ENCODE results near the gene ADGRG7. TPM values are rescaled to one million over a fixed set of nuclear protein-coding genes. Genes with fewer than 3 reads are reported as not detected.
A peak's percentile ranks its signal among the peaks of the same experiment; 100 is the strongest.
"Not testable (repeated sequence)": the region's sequence is repeated elsewhere in the genome, so short reads cannot be mapped to it uniquely, and the experiment has no call there.

The ADGRG7 gene
- total and polyA plus RNA-seq, 7 experiments from 2014 or later: not detected

- H3K27me3 Mint-ChIP-seq; H3K27me3 ChIP-seq (ENCODE audit: control insufficient read depth in 2 of 2, insufficient read depth in 2 of 2, low read length in 2 of 2); H3K4me1 ChIP-seq (ENCODE audit: control insufficient read depth in 2 of 2, insufficient read depth in 2 of 2, low read length in 2 of 2); POLR2A ChIA-PET; H3K36me3 ChIP-seq (ENCODE audit: control insufficient read depth in 2 of 3, insufficient read depth in 3 of 3, low read length in 3 of 3); intact Hi-C loops (cut with micrococcal nuclease); H3K4me3 ChIP-seq (ENCODE audit: low read length); H3K9me3 ChIP-seq (ENCODE audit: control insufficient read depth in 2 of 3, low read length in 3 of 3); H3K36me3 Mint-ChIP-seq; H3K27ac ChIP-seq (ENCODE audit: low read depth, low read length); ATAC-seq; CTCF ChIA-PET; H3K4me3 Mint-ChIP-seq; DNase-seq: not testable (repeated sequence)
- H3K4me1 Mint-ChIP-seq: peaks cover 7 to 35% (median 17%) of the 10 kb centered on the region in 7 donors
- peak overlapping the region in 2 of 9 donors; percentile 26 to 85 for H3K27ac Mint-ChIP-seq
- H3K9me3 Mint-ChIP-seq: peaks cover 0 to 23% (median 11%) of the 10 kb centered on the region in 11 donors
Observed at GRCh38 chr3:100666699-100667098, 57.3 kb downstream of the ADGRG7 start.

DNA sequence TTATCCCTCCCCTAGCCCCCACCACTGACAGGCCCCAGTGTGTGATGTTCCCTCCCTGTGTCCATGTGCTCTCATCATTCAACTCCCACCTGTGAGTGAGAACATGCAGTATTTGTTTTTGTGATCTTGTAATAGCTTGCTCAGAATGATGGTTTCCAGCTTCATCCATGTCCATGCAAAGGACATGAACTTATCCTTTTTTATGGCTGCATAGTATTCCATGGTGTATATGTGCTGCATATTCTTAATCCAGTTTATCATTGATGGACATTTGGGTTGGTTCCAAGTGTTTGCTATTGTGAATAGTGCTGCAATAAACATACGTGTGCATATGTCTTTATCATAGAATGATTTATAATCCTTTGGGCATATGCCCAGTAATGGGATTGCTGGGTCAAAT is 57.9 kb downstream of the ADGRG7 start:
- ATAC-seq; intact Hi-C loops (cut with micrococcal nuclease); DNase-seq; H3K27ac Mint-ChIP-seq; H3K36me3 Mint-ChIP-seq; H3K27me3 ChIP-seq (ENCODE audit: control insufficient read depth in 2 of 2, insufficient read depth in 2 of 2, low read length in 2 of 2); H3K27ac ChIP-seq (ENCODE audit: low read depth, low read length); POLR2A ChIA-PET; H3K9me3 ChIP-seq (ENCODE audit: control insufficient read depth in 2 of 3, low read length in 3 of 3); H3K4me3 ChIP-seq (ENCODE audit: low read length); CTCF ChIA-PET; H3K4me1 ChIP-seq (ENCODE audit: control insufficient read depth in 2 of 2, insufficient read depth in 2 of 2, low read length in 2 of 2); H3K4me3 Mint-ChIP-seq; H3K36me3 ChIP-seq (ENCODE audit: control insufficient read depth in 2 of 3, insufficient read depth in 3 of 3, low read length in 3 of 3); H3K27me3 Mint-ChIP-seq: not testable (repeated sequence)
- Mint-ChIP-seq H3K9me3 (peaks cover 0 to 24% (median 11%) of the 10 kb centered on the region in 11 donors), H3K4me1 (peaks cover 6 to 35% (median 17%) of the 10 kb centered on the region in 7 donors)

DNA sequence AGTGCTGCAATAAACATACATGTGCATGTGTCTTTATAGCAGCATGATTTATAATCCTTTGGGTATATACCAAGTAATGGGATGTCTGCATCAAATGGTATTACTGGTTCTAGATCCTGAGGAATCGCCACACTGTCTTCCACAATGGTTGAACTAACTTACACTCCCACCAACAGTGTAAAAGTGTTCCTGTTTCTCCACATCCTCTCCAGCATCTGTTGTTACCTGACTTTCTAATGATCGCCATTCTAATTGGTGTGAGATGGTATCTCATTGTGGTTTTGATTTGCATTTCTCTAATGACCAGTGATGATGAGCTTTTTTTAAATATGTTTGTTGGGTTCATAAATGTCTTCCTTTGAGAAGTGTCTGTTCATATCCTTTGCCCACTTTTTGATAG is 61.6 kb downstream of the ADGRG7 start:
- not testable (repeated sequence) for ATAC-seq; H3K9me3 ChIP-seq (ENCODE audit: control insufficient read depth in 2 of 3, low read length in 3 of 3); H3K4me3 ChIP-seq (ENCODE audit: low read length)

GRCh38 chr3:100681496-100681895 is 72.1 kb downstream of the ADGRG7 start:
- H3K9me3 Mint-ChIP-seq: peaks cover 0 to 5% (median 2%) of the 10 kb centered on the region in 11 donors
- Histone ChIP-seq H3K27me3 (ENCODE audit: control insufficient read depth in 2 of 2, insufficient read depth in 2 of 2, low read length in 2 of 2) (no peaks in the 10 kb centered on the region), H3K4me3 (ENCODE audit: low read length) (no peak overlapping the region), H3K27ac (ENCODE audit: low read depth, low read length) (no peak overlapping the region), H3K9me3 (ENCODE audit: control insufficient read depth in 2 of 3, low read length in 3 of 3) (no peaks in the 10 kb centered on the region), H3K36me3 (ENCODE audit: control insufficient read depth in 2 of 3, insufficient read depth in 3 of 3, low read length in 3 of 3) (no peaks in the 10 kb centered on the region), H3K4me1 (ENCODE audit: control insufficient read depth in 2 of 2, insufficient read depth in 2 of 2, low read length in 2 of 2) (no peaks in the 10 kb centered on the region)
- DNase-seq (no peak), ATAC-seq (no peak)
- intact Hi-C loops (cut with micrococcal nuclease): no loop called here
- ChIA-PET POLR2A (no interaction called here), CTCF (no interaction called here)
- H3K36me3 Mint-ChIP-seq: peaks cover 0 to 4% (median 0%) of the 10 kb centered on the region in 5 donors
- H3K27me3 Mint-ChIP-seq: peaks cover 0 to 20% (median 4%) of the 10 kb centered on the region in 5 donors
- H3K4me3 Mint-ChIP-seq: no peak overlapping the region
- H3K4me1 Mint-ChIP-seq: no peaks in the 10 kb centered on the region
- H3K27ac Mint-ChIP-seq: no peak overlapping the region

More for the DNA sequence above, 61.6 kb downstream of the ADGRG7 start:
- H3K36me3 ChIP-seq (ENCODE audit: control insufficient read depth in 2 of 3, insufficient read depth in 3 of 3, low read length in 3 of 3); POLR2A ChIA-PET; intact Hi-C loops (cut with micrococcal nuclease); H3K4me1 Mint-ChIP-seq; H3K27me3 ChIP-seq (ENCODE audit: control insufficient read depth in 2 of 2, insufficient read depth in 2 of 2, low read length in 2 of 2); H3K27ac ChIP-seq (ENCODE audit: low read depth, low read length); DNase-seq; H3K36me3 Mint-ChIP-seq; H3K4me1 ChIP-seq (ENCODE audit: control insufficient read depth in 2 of 2, insufficient read depth in 2 of 2, low read length in 2 of 2); H3K27ac Mint-ChIP-seq; CTCF ChIA-PET; H3K4me3 Mint-ChIP-seq: not testable (repeated sequence)
- peaks cover 0 to 28% (median 11%) of the 10 kb centered on the region in 11 donors for H3K9me3 Mint-ChIP-seq
- peaks cover 0 to 27% (median 0%) of the 10 kb centered on the region in 5 donors for H3K27me3 Mint-ChIP-seq

DNA sequence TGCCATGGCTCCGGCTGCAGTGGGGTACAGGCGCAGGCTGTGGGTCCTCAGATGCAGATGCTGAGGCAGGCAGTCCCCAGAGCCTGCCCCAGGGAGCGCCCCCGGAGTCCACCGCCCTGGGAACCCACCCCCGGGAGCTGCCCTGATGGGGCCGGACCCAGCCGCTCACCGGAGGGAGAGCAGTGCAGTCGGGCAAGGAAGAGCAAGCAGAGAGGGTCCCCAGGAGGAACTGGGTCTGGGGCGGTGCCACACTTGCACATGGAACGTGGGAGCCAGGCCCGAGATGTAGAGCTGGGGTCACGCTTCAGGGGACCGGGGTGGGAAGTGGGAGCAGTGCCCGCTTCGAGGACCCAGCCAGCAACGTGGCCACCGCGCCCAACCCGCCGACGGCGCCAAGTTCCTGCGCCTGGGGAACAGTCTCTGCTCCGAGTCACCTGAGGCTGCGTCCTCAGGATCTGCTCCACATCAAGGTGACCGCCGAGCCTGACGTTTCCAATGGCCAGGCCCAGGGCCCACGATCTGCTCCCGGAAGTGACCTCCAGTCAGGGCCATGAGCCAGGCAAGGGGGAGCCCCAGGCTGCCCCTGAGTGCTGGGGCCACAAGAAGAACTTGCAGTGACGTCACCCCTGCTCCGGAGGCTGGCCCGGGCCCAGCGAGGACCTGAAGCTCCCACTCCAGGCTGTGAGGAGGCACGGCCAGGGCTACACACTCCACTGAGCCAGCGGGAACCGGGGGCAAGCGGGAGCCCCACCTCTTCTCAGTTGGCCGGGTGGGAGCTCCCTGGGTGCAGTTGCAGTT is 72.9 kb downstream of the ADGRG7 start:
- no peak for ATAC-seq
- Histone ChIP-seq H3K4me1 (ENCODE audit: control insufficient read depth in 2 of 2, insufficient read depth in 2 of 2, low read length in 2 of 2) (no peaks in the 10 kb centered on the region), H3K9me3 (ENCODE audit: control insufficient read depth in 2 of 3, low read length in 3 of 3) (no peaks in the 10 kb centered on the region), H3K27ac (ENCODE audit: low read depth, low read length) (no peak overlapping the region), H3K4me3 (ENCODE audit: low read length) (no peak overlapping the region), H3K27me3 (ENCODE audit: control insufficient read depth in 2 of 2, insufficient read depth in 2 of 2, low read length in 2 of 2) (no peaks in the 10 kb centered on the region), H3K36me3 (ENCODE audit: control insufficient read depth in 2 of 3, insufficient read depth in 3 of 3, low read length in 3 of 3) (no peaks in the 10 kb centered on the region)
- no peak overlapping the region for H3K27ac Mint-ChIP-seq
- peaks cover 0 to 18% (median 4%) of the 10 kb centered on the region in 5 donors for H3K27me3 Mint-ChIP-seq
- DNase-seq: no peak
- no peak overlapping the region for H3K4me3 Mint-ChIP-seq
- ChIA-PET CTCF (no interaction called here), POLR2A (no interaction called here)
- peaks cover 0 to 5% (median 2%) of the 10 kb centered on the region in 11 donors for H3K9me3 Mint-ChIP-seq
- intact Hi-C loops (cut with micrococcal nuclease): no loop called here
- peaks cover 0 to 4% (median 0%) of the 10 kb centered on the region in 5 donors for H3K36me3 Mint-ChIP-seq
- no peaks in the 10 kb centered on the region for H3K4me1 Mint-ChIP-seq

DNA sequence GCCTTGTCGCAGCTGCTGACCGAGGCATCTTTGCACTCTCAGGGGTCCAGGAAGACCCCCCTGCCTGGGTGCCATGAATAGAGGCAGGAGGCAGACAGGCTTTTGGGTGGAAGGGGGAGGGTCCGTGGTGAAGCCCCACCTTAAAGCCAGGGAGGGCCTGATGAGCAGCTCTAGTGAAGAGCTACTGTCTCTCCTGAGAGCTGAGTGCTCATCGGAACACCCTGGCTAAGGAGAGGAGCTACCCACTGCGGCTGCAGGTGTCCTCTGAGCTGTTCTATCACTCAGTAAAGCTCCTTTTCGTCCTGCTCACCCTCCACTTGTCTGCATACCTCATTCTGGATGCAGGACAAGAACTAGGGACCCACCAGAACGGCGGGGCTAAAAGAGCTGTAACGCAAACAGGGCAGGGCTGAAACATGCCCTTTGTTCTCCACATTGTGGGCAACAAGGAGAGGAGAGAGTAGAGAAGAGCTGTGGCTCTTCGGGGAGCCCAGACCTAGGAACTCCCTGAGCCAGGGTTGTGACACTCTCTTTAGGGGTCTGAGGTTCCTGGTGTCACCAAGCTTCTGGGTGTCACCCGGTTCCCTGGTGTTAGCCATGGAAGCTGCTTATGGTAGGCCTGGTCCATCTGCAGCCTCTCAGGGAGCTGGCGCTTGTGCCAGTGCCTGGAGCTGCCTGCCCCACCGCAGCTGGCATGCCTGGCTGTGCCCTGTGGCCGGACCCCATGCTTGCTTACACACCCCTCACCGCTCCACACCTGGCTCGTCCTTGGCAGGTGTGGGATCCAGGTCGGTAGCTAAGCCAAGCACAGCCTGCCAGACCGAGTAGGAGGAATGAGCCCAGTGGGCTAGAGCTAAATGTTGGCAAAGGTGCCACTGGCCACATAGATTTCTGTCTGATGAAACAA is 73.7 kb downstream of the ADGRG7 start:
- ChIA-PET POLR2A (no interaction called here), CTCF (no interaction called here)
- no peak for ATAC-seq
- no peak for DNase-seq
- Histone ChIP-seq H3K4me1 (ENCODE audit: control insufficient read depth in 2 of 2, insufficient read depth in 2 of 2, low read length in 2 of 2) (no peaks in the 10 kb centered on the region), H3K27me3 (ENCODE audit: control insufficient read depth in 2 of 2, insufficient read depth in 2 of 2, low read length in 2 of 2) (no peaks in the 10 kb centered on the region), H3K36me3 (ENCODE audit: control insufficient read depth in 2 of 3, insufficient read depth in 3 of 3, low read length in 3 of 3) (no peaks in the 10 kb centered on the region), H3K4me3 (ENCODE audit: low read length) (no peak overlapping the region), H3K27ac (ENCODE audit: low read depth, low read length) (no peak overlapping the region), H3K9me3 (ENCODE audit: control insufficient read depth in 2 of 3, low read length in 3 of 3) (no peaks in the 10 kb centered on the region)
- peaks cover 0 to 3% (median 0%) of the 10 kb centered on the region in 5 donors for H3K36me3 Mint-ChIP-seq
- intact Hi-C loops (cut with micrococcal nuclease): no loop called here
- H3K4me3 Mint-ChIP-seq: no peak overlapping the region
- no peak overlapping the region for H3K27ac Mint-ChIP-seq
- H3K9me3 Mint-ChIP-seq: peaks cover 0 to 4% (median 2%) of the 10 kb centered on the region in 11 donors
- peaks cover 0 to 10% (median 0%) of the 10 kb centered on the region in 5 donors for H3K27me3 Mint-ChIP-seq
- H3K4me1 Mint-ChIP-seq: no peaks in the 10 kb centered on the region
